Hematopoietic multipotent progenitor cell (in vitro differentiated cells): ENCODE results near the gene C17orf50. TPM values are rescaled to one million over a fixed set of nuclear protein-coding genes. Genes with fewer than 3 reads are reported as not detected.

Experiments
- DNase-seq, 3 donors: peaks; one replicate each; pipeline ENCODE4 v3.0.0-alpha.2; 2011 to 2015; ENCODE audit warnings: low read depth in 2 of 3, low spot score in 2 of 3
- total RNA-seq: library from RNA; depleted of rRNA; stranded (reverse); fragments of >200 nt; gene quantifications from one replicate; pipeline ENCODE4 v1.2.3, GENCODE V29; 2012

C17orf50 gene
- total RNA-seq, 1 donor, result 0.27 TPM

DNA sequence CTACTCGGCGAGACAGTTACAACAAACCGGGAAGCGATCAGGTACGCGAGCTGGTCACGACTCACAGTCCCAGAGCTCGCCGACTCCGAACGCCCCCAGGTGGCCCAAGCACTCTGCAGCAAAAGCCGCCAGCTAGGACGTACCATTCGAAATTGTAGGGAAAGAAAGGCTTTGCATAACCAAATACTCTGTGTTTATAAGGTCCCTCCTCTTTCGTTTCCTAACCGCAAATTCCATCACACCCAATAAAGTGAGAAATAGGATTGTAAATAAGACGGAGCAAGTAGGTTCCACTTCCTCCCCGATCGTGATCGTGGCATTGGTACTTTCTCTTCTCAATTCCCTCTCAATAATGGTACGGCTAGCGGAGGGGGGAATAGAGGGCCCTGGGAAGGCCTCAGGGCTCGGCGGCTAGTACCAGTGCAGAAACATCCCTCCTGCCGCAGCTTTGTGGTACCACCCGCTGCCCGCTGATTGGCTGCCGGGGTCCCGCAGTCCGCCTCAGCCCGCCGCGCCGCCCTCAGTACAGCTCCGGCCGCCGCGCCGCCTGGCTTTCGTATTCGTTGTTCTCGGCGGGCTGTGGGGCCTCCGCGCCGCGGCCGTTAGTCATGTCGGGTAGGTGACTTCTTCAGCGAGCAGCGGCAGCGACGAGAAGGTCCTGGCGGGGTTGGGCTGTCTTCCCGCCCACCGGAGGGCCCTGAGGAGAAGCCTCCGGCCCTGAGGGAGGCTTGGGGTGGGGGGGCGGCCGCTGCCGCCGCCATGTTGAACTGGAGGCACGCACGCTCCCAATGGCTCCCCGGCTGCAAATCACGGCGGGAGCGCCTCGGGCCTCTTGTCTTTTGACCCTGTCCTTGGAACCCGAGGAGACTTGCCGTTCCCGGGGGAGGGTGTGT is 48.5 kb downstream of the C17orf50 start, which contains the start of gene TAF15:
Gene TAF15 (plus strand): TSS at position 523 of the 893 bp plus-strand sequence. CDS start 86 bp downstream, at position 609.
- DNase-seq, result peak; percentile 84 to 99 (median 98)

DNA sequence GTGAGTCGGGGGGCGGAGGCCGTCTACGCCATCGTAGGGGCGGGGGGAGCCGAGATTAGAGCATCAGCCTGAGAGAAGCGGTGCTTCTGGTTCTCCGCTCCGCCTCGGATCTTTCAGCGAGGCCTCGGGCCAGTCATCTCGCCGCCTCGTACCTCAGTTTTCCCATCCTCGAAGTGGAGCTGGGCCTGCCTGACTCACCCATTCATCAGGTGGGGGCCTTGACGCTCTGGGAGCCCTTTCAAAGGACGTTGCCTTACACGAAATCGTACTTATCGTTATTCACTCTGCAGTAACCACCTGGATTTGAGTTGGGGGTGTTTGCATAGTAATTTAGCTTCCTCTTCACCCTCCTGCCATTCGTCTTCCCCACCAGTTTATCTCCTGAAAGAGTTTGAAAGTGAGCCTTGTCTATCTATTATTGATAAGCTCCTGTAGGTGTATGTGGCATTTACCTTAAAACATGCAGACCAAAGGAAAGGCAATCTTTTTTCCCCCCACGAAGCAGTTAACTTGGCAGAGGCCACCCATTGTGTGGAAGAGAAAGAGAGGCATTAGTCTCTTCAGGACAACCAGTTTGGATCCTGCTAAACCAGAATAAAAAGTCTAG is 49.3 kb downstream of the C17orf50 start:
- DNase-seq, result no peak

- DNase-seq, result no peak
These were observed 51.1 kb downstream of the C17orf50 start for GRCh38 chr17:35811759-35812158.

- no peak for DNase-seq
These were observed 51.8 kb downstream of the C17orf50 start for GRCh38 chr17:35812456-35812855.

Other genes starting within 250 kb of the C17orf50 start
- gene SLFN12L, start 223.2 kb upstream of the C17orf50 start, total RNA-seq, result under 0.01 TPM
- 0.27 TPM for gene SLFN14, start 200.1 kb upstream of the C17orf50 start, total RNA-seq
- gene PEX12, start 182.3 kb upstream of the C17orf50 start, total RNA-seq, result 4.8 TPM
- gene AP2B1, start 173.6 kb upstream of the C17orf50 start, total RNA-seq, result 75.9 TPM
- gene RASL10B, start 29.2 kb upstream of the C17orf50 start, total RNA-seq, result 2.2 TPM
- 0.54 TPM for gene GAS2L2, start 7.6 kb upstream of the C17orf50 start, total RNA-seq
- gene MMP28, start 34.8 kb downstream of the C17orf50 start, total RNA-seq, result 33.4 TPM
- 61.4 TPM for gene TAF15, start 48.6 kb downstream of the C17orf50 start, total RNA-seq
- gene HEATR9, start 108.0 kb downstream of the C17orf50 start, total RNA-seq, result not detected
- 1.3 TPM for gene CCL5, start 119.5 kb downstream of the C17orf50 start, total RNA-seq
- gene RDM1, start 169.9 kb downstream of the C17orf50 start, total RNA-seq, result 0.54 TPM
- gene LYZL6, start 182.8 kb downstream of the C17orf50 start, total RNA-seq, result not detected
- gene CCL16, start 220.6 kb downstream of the C17orf50 start, total RNA-seq, result not detected
- not detected for gene CCL14, start 225.8 kb downstream of the C17orf50 start, total RNA-seq
- gene CCL15, start 240.7 kb downstream of the C17orf50 start, total RNA-seq, result not detected